Fibroblast of upper back skin (primary cell): ENCODE results near the gene ANO3.

ENCODE experiments used
- DNase-seq: peaks from one replicate; pipeline ENCODE4 v3.0.0-alpha.2; 2013

ANO3 gene

DNA sequence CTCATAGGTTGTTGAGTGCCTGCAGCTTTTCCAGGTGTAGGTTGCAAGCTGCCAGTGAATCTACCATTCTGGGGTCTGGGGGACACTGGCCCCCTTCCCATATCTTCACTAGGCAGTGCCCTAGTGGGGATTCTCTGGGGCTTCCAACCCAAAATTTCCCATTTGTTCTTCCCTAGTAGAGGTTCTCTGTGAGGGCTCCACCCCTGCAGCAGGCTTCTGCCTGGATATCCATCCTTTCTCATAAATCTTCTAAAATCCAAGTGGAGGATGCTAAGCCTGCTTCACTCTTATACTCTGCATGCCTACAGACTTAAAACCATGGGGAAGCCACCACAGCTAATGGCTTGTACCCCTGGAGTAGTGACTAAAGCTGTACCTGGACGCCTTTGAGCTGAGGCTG, 33.4 kb downstream of the ANO3 start:
- DNase-seq, result no peak

DNA sequence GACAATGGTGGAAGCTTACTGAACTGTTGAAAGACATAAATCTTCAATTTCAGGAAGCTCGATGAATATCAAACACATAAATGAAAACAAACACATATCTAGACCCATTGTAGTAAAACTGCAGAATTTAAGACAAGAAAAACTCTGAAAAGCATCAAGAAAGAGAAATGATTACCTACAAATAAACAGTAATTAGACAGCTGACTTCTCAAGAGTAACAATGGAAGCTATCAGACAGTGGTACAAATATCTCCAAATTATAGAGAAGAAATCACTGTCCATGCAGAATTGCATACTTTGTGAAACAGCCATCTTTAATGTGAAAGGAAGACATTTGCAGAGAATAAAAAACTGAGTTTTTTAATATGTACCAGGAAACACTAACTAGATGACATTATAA, 45.7 kb downstream of the ANO3 start:
- DNase-seq, result no peak

DNA sequence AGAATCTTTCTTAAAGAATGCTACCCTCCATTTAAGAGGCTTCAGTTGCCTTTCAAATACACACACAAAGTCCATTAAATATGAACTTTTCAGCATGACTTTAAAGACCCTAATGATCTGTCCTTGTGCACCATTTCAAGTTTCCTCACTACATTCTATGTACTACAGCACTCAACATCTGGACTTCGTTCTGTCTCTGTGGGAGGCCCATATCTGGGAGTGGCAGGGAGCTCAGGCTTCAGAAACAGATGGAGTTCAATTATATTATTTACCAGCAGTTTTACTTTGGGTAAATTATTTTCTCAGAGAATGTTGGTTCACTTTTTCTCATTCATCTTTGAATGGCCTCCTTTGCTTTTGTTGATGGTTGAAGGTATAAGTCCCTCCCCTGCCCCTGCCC, 67.4 kb downstream of the ANO3 start:
- peak; percentile 6 for DNase-seq

DNA sequence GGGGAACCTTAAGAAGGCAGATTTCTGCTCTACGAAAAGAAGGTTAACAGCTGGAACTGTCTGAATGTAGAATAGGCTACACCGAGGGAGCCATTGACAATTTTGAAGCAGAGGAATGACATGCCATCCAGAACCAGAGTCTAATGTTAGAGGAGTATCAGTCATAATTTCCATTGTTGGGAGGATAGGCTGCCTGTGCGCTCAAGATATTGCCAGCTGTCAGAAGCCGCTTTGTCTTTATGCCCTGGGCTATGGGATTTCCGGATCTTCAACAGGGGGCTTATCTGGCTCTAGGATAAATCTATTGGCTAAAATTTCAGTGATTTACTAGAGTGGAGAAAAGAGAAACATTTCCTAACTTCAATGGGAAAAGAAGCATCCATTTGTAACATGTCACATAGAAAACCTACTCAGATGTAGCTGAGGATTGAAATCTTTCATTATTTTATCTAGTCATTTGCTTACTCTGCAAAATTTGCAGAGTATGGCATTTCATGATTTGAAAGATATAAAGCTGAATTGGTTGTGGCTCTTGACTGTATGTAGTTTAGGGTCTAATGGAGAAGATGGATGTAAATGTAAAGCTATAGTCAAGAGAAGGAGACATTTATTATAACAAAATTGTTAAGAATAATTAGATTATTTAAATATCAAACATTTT, 78.9 kb downstream of the ANO3 start:
- DNase-seq, result no peak

DNA sequence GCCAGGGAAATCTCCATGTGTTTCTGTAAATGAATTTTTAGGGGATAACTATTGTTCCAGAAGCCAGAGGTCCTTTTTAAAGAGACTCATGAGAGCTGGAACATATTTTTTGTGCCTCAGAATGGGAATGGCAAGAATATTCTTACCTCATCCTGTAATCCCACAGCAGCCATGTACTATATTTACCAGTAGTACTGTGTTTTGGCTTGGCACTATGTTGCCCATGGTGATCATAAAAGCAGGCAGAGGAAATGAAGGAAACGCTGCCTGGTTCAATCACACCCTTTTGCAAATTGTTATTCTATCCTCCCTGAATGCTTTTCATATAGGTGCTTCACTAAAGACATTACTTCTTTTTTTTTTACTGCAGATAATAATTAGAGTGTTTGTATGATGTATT, 81.0 kb downstream of the ANO3 start:
- no peak for DNase-seq

DNA sequence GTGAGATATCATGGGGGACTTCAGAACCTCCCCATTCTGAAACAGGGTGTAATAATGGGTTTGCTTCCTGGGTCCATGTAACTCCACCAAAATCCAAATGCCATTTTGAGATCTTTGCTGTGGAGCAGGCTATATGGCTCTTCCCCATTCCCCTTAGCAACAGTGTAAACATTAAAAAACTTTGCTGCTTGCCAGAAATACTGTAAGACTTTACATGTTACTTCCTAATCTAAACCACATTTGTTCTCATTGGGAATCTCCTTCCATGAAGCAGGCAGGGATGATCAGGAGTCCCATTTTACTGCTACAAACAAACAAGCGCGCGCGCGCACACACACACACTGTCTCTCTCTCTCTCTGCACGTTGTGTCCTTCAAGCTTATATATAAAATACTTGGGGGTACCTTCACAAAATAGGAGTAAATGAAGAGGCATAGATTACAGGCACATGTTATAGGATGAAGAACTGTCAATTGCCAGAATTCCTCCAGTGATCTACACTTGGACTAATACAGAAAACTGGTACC, 86.5 kb downstream of the ANO3 start:
- peak; percentile 1 for DNase-seq

DNA sequence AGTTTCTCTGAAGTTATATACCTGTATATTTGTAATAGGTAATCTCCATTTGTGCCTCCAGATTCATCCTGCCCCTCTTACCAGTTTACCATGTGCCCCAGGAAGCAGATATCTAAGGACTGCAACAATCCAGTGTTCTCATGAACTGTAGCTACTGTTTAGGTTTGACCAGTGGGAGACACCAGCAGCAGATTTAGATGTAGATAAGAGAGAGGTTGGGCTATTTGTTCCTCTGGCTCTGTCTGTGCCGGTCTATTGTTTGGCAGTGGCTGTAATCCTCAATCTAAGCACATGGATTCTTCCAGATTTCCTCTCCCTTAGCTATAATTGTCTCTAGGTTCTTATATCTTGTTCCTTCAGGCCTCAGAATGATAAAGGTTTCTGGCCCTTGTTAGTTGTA, 88.4 kb downstream of the ANO3 start:
- no peak for DNase-seq

DNA sequence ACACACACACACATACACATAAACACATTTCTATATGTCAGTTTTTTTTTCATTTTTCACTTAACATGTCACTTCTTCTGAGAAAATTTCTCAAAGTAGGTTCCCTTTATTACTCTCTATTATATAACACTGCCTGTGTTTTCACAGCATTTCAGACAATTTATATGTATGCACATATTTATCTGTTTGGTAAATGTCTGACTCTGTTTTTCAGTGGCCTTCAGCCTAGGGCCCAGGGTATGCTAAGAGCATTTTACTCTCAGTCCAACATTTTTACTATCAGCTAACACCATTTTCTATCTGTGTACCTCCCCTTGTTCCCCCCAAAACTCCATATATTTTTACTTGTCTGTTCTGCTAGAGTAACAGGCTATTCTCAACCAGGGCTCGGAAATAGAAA, 92.3 kb downstream of the ANO3 start:
- DNase-seq, result no peak

DNA sequence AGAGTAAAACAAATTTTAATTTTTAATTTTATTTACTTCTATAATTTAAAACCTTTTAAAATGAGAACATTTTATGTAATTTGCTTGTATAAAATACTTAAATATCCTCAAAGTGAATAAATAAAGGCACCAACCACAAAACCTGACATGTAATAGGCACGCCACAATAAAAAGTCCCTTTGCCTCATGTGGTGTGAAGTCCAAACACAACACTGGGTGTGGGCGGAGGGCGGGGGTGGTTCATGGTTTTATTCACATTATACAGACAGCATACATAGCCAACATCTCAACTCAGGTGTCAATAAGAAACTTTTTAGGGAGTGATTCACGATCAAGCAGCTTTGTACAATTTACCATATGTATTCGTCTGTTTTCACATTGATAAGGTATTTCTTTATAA, 107.9 kb downstream of the ANO3 start:
- DNase-seq, result no peak

DNA sequence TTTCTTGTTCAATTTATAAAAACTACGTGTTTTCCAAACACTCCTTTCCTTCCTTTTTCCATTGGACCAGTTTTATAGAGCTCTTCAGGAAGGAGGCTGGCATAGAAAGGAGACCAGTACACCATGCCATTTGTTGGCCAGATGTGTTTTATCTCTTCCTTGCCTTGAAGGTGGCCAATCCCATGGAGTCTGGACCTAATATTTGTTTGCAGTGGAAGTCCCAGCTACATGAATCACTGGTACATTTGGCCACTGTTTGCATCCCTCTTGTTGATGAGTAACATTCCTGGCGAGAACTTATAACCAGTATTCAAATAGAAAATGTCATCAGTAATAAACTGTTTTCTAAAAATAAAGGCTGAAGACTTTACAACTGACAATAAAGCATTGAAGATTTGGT, 110.2 kb downstream of the ANO3 start:
- peak; percentile 44 for DNase-seq

DNA sequence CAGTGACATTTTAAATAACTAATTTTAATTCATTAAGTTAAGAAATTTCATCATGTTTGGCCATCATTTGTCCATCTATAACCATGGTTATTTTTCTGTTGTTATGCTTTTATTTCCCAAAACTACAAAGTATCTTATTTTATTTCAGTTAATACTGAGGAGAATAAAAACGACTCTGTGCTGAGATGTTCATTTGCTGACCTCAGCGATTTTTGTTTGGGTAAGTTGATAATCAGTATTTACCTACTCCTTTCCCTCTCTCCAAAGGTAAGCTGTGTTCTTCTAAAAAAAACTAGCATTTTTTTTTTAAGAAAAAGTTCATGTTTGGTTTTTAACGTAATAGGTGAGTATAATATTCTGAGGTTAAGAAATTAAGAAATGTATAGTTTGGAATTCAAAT, 111.7 kb downstream of the ANO3 start:
- DNase-seq, result no peak

DNA sequence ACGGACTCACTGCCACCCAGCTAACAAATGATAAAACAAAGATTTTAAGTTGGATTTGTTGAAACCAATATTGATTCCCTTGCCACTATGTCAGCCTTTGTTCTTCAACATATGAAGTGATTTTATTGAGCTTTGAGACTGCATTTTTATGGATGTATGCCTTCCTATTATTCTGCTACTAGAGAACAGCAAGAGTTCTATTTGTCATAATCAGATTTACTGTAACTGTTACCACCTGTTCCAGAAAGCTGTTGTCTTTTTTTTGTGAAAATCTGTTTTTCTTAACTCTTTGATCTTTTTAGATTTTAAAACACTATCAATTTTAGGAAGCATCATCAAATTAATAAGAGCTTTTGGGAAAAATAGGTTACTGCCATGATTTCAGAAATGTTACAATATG, 125.7 kb downstream of the ANO3 start:
- DNase-seq, result no peak

DNA sequence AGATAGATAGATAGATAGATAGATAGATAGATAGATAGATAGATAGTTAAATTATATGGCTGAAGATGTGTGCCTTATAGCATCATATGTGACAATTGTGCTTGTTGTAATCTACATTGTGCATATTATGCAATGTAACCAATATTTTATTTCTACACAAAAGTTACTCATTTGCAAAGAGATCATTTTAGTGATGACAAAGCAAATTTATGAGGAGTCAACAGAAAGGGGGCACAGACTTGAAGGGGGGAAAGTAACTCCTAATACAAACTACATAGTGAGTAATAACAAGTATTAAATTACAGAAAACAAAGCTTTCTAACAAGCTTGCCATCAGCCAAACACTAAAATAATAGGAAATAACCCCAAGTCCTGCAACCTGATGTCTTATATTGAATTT, 133.3 kb downstream of the ANO3 start:
- DNase-seq, result no peak

DNA sequence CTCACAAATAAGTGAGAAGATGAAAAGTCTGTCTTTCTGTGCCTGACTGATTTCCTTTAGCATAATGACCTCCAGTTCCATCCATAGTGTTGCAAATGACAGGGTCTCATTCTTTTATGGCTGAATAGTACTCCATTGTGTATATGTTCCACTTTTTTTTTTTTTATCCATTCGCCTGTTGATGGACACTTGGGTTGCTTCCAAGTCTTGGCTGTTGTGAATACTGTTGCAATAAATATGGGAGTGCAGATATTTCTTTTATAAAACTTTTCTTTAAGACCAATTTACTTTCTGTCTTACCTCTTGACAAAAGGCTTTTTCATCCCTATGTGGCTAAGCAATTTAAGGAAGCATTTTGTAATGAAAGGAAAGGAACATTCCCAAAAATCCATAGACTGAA, 135.6 kb downstream of the ANO3 start:
- no peak for DNase-seq

DNA sequence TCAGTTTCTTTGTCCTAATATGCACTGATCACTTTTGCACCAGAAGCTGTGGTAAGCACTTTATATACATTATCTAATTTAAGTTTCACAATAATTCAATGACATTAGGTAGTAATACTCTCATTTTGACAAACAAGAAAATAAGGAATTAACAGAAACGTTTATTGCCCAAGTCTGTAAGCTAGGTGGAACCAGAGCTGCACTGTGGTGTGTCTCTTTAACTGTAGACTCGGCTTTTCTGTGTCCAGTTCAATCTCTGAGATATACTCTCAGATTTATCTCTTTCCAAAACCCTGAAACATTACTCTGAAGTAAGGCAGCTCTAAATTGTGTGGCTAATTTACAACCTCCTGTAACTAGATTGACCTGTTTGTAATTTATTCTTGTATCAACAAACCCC, 139.1 kb downstream of the ANO3 start:
- DNase-seq, result no peak

DNA sequence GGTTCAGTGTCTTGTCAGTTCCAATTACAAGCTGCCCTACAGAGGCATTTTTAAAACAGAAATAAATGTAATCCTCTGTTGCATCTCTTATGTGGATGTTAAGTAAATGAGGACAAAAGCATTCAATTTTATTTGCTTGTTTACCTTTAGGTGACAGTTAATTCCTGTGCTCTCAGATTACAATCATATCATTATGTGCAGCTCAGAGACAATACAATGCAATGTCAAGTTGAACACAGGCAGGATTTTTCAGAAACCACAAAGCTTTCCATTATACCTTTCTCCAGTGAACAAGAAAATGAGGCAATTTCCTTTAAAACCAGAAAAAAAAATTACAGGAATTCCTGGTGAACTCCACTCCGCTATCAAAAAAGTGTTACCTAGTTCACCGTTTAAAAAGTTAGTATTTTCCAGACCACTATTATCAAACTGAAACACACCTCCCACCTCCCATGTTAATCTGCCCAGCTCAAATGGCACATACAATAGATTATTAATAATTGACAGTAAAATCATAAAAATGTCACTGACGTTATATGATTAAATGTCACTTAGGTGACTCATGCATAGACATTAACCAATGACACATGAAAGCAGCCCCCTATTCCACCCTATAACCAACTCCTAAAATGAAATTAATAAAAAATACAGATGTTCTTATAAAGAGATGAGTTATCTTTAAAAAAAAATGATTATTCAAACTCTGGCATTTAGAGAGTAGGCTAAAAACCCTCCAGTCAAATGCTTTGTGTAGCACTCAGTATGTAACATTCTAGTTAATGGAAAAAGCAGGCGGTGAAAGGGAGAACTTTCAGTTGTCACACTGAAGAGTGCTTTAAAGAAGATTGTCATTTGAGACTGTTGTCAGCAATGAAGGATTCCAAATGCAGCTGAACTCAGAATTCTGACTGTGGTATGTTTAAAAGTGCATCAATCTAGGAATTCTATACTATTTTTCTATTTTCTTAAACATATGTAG, 141.6 kb downstream of the ANO3 start:
- DNase-seq, result no peak

DNA sequence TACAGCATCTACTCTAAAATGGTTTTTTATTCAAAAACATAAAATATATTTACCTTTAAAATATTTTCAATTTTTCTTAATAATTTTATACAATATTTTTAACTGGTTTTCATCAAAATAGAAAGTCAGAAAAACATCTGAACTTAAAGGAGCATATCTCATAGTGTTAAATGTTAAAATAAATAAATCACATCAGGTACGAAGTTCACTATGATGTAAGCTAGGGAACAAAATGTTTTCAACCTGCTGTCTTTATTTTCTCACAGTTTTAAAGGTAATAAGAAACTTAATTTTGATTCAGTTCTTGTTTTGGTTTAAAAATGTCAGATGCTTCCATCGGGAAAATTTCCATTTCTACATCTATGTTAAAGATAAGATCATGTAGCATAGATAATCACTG, 142.5 kb downstream of the ANO3 start:
- no peak for DNase-seq

DNA sequence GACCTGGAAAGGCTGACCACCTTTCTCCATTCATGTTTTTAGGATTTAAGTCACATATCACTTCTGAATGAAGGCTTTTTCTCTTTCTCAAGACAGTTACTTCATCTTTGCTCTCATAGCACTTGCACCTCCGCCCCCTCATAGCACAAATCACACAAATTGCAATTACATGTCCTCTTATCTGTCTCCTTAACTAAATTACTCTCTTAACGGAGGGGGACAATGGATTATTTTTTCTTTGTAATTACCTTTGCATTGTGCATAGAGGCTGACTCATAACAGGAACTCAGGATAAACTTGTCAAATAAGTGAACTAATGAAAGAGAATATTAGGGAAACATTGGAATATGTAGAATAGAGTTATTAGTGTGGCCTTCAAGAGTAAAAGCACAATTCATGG, 145.5 kb downstream of the ANO3 start:
- DNase-seq, result no peak

DNA sequence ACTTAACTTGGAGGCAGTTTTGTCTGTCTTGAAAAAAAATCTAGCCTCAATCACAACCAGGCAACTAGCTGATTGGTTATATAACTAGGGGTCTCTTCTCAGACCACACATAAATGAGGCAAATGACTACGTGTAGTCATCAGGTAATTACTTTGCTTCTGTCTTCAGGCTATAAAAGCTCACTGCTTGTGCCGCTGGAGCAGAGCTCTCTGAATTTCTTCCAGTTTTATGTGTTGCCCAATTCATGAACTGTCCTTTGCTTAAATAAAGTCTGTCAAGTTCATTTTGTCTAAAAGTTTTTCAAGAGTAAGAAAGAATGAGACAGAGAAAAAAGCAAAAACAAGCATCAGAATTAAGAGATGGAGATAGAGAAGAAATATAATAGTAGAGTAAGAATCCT, 146.8 kb downstream of the ANO3 start:
- DNase-seq, result no peak

DNA sequence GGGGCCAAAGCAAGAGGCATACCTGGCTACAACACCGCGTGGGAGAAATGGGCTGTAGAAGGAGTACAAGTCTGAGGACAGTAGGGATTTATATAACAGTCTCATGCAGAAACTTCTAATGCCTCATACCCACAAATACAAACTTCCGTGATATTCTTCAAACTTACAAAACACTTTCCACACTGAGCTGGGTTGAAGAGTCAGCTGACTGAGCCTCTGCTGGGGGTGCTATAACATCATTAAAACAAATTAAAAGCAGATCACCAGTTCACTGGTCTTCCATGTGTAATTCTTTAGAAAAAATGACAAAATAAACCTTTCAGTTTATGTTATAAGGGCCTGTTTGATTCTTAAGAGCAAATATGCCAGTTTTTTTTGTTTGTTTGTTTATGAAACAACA, 148.1 kb downstream of the ANO3 start:
- no peak for DNase-seq

DNA sequence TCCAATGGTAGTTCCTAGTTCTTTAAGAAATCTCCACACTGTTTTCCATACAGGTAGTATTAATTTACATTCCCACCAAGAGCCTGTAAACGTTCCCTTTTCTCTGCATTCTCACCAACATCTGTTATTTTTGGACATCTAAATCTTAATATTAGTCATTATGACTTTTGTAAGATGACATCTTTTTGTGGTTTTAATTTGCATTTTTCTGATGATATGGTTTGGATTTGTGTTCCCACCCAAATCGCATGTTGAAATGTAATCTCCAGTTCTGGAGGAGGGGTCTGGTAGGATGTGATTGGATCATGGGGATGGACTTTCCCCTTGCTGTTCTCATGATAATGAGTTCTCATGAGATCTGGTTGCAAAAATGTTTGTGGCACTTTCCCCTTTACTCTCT, 151.2 kb downstream of the ANO3 start:
- peak; percentile 21 for DNase-seq

DNA sequence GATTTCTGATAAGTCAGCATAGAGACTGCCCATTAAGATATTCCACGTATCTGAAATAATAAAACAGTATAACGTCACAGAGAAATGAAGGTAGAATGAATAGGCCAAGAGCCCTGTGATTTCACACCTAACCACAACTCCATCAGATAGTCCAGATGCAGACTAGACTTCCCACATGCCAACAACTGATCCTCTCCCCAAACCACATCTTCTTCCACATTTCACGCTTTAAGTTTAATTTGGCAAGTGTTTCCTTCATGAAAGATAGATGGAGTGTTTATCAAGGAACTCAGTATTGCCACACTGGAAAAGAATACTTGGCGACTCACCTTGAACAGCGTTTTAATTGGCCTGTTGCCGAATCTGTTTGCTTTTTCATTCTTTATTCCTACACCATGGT, 158.6 kb downstream of the ANO3 start:
- DNase-seq, result no peak

DNA sequence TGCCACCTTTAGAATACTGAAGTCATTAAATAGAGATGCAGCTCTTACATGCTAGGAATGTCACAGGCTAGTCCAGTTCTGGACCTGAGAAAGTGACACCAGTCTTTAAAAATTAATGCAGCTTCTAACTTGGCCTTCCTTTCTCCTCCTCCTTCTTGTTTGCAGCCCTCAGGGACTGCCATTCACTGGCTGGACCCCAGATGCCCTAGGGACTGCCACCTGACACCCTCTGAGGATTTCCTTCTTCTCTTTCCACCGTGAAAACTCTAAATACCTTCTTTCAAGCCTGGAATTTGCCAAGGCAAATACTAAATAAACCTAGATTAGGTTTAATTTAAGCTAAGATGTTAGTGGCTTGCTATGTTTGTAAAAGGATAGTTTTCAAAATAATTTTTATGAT, 161.7 kb downstream of the ANO3 start:
- no peak for DNase-seq

DNA sequence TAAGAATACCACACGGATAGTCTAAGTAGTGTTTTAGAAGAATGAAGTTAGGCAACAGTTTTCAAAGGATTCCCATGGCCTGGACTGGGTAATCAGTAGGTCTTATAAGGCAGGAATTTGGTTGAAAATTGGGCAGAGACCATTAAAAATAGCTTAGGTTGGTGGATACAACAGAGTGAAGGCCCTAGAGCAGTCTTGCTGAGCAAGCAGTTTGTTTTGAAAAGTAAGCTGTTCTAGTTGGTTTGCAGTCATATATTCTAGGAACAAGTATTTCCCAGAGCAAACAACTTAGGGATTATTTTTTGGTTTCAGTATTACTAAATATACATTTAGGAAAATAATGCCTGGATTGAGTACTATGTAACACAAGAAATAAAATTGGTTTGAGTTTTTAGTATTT, 175.3 kb downstream of the ANO3 start:
- no peak for DNase-seq
